Measurements from ENCODE around the gene TNIK.

GRCh38 chr3:171163101-171164066, 296.8 kb downstream of the TNIK start:
- TF ChIP-seq, protein P1, sequence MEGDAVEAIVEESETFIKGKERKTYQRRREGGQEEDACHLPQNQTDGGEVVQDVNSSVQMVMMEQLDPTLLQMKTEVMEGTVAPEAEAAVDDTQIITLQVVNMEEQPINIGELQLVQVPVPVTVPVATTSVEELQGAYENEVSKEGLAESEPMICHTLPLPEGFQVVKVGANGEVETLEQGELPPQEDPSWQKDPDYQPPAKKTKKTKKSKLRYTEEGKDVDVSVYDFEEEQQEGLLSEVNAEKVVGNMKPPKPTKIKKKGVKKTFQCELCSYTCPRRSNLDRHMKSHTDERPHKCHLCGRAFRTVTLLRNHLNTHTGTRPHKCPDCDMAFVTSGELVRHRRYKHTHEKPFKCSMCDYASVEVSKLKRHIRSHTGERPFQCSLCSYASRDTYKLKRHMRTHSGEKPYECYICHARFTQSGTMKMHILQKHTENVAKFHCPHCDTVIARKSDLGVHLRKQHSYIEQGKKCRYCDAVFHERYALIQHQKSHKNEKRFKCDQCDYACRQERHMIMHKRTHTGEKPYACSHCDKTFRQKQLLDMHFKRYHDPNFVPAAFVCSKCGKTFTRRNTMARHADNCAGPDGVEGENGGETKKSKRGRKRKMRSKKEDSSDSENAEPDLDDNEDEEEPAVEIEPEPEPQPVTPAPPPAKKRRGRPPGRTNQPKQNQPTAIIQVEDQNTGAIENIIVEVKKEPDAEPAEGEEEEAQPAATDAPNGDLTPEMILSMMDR (IDR thresholded peaks at IDR 0.05; ENCODE audit: poor library complexity), result peak; percentile 47
- no peak for TF ChIP-seq EZH2 (IDR thresholded peaks at IDR 0.05; ENCODE audit: borderline replicate concordance)
- no peak for TF ChIP-seq EZH2phosphoT487 (IDR thresholded peaks at IDR 0.05; ENCODE audit: low read depth, severe bottlenecking, unreplicated experiment)

Measured in hepatocyte (in vitro differentiated cells).